ENCODE results near the gene CAP2.

CAP2 gene

GRCh38 chr6:17484201-17484849 is 90.9 kb downstream of the CAP2 start:
- TF ChIP-seq CTCF (IDR thresholded peaks at IDR 0.05; ENCODE audit: borderline replicate concordance, insufficient read depth, low read depth, low read length), result no peak

GRCh38 chr6:17485181-17485580 is 91.8 kb downstream of the CAP2 start:
- no peak for TF ChIP-seq CTCF (IDR thresholded peaks at IDR 0.05; ENCODE audit: borderline replicate concordance, insufficient read depth, low read depth, low read length)
- no peak overlapping the region for H3K4me3 ChIP-seq (ENCODE audit: low read depth, low read length)

More at GRCh38 chr6:17484201-17484849, 90.9 kb downstream of the CAP2 start:
- no peak overlapping the region for H3K4me3 ChIP-seq (ENCODE audit: low read depth, low read length)

- no peak overlapping the region for H3K4me3 ChIP-seq (ENCODE audit: low read depth, low read length)
- no peak for TF ChIP-seq CTCF (IDR thresholded peaks at IDR 0.05; ENCODE audit: borderline replicate concordance, insufficient read depth, low read depth, low read length)
Measured at GRCh38 chr6:17485946-17486345, 92.6 kb downstream of the CAP2 start.

GRCh38 chr6:17486680-17487079 is 93.3 kb downstream of the CAP2 start:
- no peak for TF ChIP-seq CTCF (IDR thresholded peaks at IDR 0.05; ENCODE audit: borderline replicate concordance, insufficient read depth, low read depth, low read length)
- no peak overlapping the region for H3K4me3 ChIP-seq (ENCODE audit: low read depth, low read length)

GRCh38 chr6:17490724-17491123 is 97.3 kb downstream of the CAP2 start:
- H3K4me3 ChIP-seq (ENCODE audit: low read depth, low read length), result no peak overlapping the region
- no peak for TF ChIP-seq CTCF (IDR thresholded peaks at IDR 0.05; ENCODE audit: borderline replicate concordance, insufficient read depth, low read depth, low read length)

GRCh38 chr6:17491416-17492142 is 98.2 kb downstream of the CAP2 start:
- H3K4me3 ChIP-seq (ENCODE audit: low read depth, low read length), result no peak overlapping the region
- TF ChIP-seq CTCF (IDR thresholded peaks at IDR 0.05; ENCODE audit: borderline replicate concordance, insufficient read depth, low read depth, low read length), result no peak

GRCh38 chr6:17492350-17492749 is 99.0 kb downstream of the CAP2 start:
- no peak for TF ChIP-seq CTCF (IDR thresholded peaks at IDR 0.05; ENCODE audit: borderline replicate concordance, insufficient read depth, low read depth, low read length)
- H3K4me3 ChIP-seq (ENCODE audit: low read depth, low read length), result no peak overlapping the region

All from GM12875 (cell line).